ENCODE measurements around the gene ZFC3H1.

- TF ChIP-seq, protein P1, sequence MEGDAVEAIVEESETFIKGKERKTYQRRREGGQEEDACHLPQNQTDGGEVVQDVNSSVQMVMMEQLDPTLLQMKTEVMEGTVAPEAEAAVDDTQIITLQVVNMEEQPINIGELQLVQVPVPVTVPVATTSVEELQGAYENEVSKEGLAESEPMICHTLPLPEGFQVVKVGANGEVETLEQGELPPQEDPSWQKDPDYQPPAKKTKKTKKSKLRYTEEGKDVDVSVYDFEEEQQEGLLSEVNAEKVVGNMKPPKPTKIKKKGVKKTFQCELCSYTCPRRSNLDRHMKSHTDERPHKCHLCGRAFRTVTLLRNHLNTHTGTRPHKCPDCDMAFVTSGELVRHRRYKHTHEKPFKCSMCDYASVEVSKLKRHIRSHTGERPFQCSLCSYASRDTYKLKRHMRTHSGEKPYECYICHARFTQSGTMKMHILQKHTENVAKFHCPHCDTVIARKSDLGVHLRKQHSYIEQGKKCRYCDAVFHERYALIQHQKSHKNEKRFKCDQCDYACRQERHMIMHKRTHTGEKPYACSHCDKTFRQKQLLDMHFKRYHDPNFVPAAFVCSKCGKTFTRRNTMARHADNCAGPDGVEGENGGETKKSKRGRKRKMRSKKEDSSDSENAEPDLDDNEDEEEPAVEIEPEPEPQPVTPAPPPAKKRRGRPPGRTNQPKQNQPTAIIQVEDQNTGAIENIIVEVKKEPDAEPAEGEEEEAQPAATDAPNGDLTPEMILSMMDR (IDR thresholded peaks at IDR 0.05; ENCODE audit: insufficient read depth, low read length, poor library complexity, severe bottlenecking): no peak
- TF ChIP-seq EZH2phosphoT487 (conservative IDR thresholded peaks at IDR 0.05; ENCODE audit: low read length): no peak
These were observed 97.0 kb downstream of the ZFC3H1 start for GRCh38 chr12:71566655-71567054.
